GM12892 (cell line): Measurements from ENCODE around the gene RTN4.
"Not testable (repeated sequence)": the region's sequence is repeated elsewhere in the genome, so short reads cannot be mapped to it uniquely, and the experiment has no call there.

Experiments used
- POLR2A ChIP-seq: IDR thresholded peaks from 2 replicates; pipeline ENCODE4 v1.6.1; 2011; ENCODE audit warnings: low read depth, low read length, control low read depth
- POLR2AphosphoS5 ChIP-seq: IDR thresholded peaks from 2 replicates; pipeline ENCODE4 v1.6.1; 2011; ENCODE audit warnings: low read depth, low read length, control low read depth

- not testable (repeated sequence) for TF ChIP-seq POLR2A, POLR2AphosphoS5
Observed at GRCh38 chr2:55053225-55053624, 3.0 kb upstream of the RTN4 start.
